ENCODE data around the gene ABCB9. TPM values are rescaled to one million over a fixed set of nuclear protein-coding genes. Genes with fewer than 3 reads are reported as not detected.

ABCB9 gene
- total RNA-seq, 1 experiment from 2014 or later: 6.3 TPM

GRCh38 chr12:122949405-122949804, 16.9 kb downstream of the ABCB9 start:
- DNase-seq (ENCODE audit: low spot score) (no peak), ATAC-seq (no peak)
- Mint-ChIP-seq H3K27me3 (ENCODE audit: low read depth) (no peaks in the 10 kb centered on the region), H3K4me1 (no peaks in the 10 kb centered on the region), H3K27ac (no peak overlapping the region), H3K36me3 (no peaks in the 10 kb centered on the region), H3K9me3 (no peaks in the 10 kb centered on the region), H3K4me3 (no peak overlapping the region)
- ChIA-PET CTCF (interaction anchor here (0.6 to 5.5 kb wide), 3 partner anchors 82 to 1402 kb away, joined by 3 to 25 read pairs (median 9); no protein-coding TSS in a partner anchor), POLR2A (no interaction called here)
- TF ChIP-seq ATF3 (CRISPR knock-in tag; conservative IDR thresholded peaks at IDR 0.05) (no peak), ZBTB43 (CRISPR knock-in tag; IDR thresholded peaks at IDR 0.05) (no peak), SMAD4 (CRISPR knock-in tag; IDR thresholded peaks at IDR 0.05) (no peak), ATF2 (CRISPR knock-in tag; IDR thresholded peaks at IDR 0.05; ENCODE audit: borderline replicate concordance, low read depth) (no peak), STAT6 (CRISPR knock-in tag; conservative IDR thresholded peaks at IDR 0.05; ENCODE audit: low read depth) (no peak), ZMAT4 (CRISPR knock-in tag; IDR thresholded peaks at IDR 0.05) (no peak), USF1 (CRISPR knock-in tag; IDR thresholded peaks at IDR 0.05) (no peak), GABPB1 (CRISPR knock-in tag; IDR thresholded peaks at IDR 0.05) (no peak), OVOL2 (CRISPR knock-in tag; IDR thresholded peaks at IDR 0.05; ENCODE audit: borderline replicate concordance) (no peak), SOX15 (CRISPR knock-in tag; IDR thresholded peaks at IDR 0.05) (no peak), ZNF416 (CRISPR knock-in tag; IDR thresholded peaks at IDR 0.05) (no peak), PRDM15 (CRISPR knock-in tag; IDR thresholded peaks at IDR 0.05) (no peak)

- no peak for DNase-seq (ENCODE audit: low spot score)
- CTCF ChIA-PET: interaction anchor here (1.6 to 5.5 kb wide), 2 partner anchors 81 to 88 kb away, joined by 9 to 25 read pairs; no protein-coding TSS in a partner anchor
Measured at GRCh38 chr12:122948605-122949004, 17.7 kb downstream of the ABCB9 start.

More at GRCh38 chr12:122948605-122949004, 17.7 kb downstream of the ABCB9 start:
- no peak for TF ChIP-seq CREB1 (CRISPR knock-in tag; IDR thresholded peaks at IDR 0.05)
- no peak for TF ChIP-seq ZNF232 (CRISPR knock-in tag; IDR thresholded peaks at IDR 0.05)
- TF ChIP-seq NR3C1 (CRISPR knock-in tag; conservative IDR thresholded peaks at IDR 0.05; ENCODE audit: low read depth): no peak
- no peak for TF ChIP-seq ZNF317 (CRISPR knock-in tag; IDR thresholded peaks at IDR 0.05; ENCODE audit: borderline replicate concordance, low read depth)
- no peak for TF ChIP-seq JUN (CRISPR knock-in tag; IDR thresholded peaks at IDR 0.05)
- TF ChIP-seq NR2C2 (CRISPR knock-in tag; IDR thresholded peaks at IDR 0.05): no peak
- no peak for TF ChIP-seq MLX (CRISPR knock-in tag; IDR thresholded peaks at IDR 0.05)
- TF ChIP-seq TEAD4 (CRISPR knock-in tag; IDR thresholded peaks at IDR 0.05): no peak
- TF ChIP-seq EMX1 (CRISPR knock-in tag; IDR thresholded peaks at IDR 0.05): no peak
- TF ChIP-seq STAT6 (CRISPR knock-in tag; conservative IDR thresholded peaks at IDR 0.05; ENCODE audit: low read depth): no peak
- Mint-ChIP-seq H3K4me1 (no peaks in the 10 kb centered on the region), H3K4me3 (no peak overlapping the region), H3K36me3 (no peaks in the 10 kb centered on the region), H3K9me3 (no peaks in the 10 kb centered on the region), H3K27me3 (ENCODE audit: low read depth) (no peaks in the 10 kb centered on the region), H3K27ac (no peak overlapping the region)
- POLR2A ChIA-PET: no interaction called here
- ATAC-seq: no peak
